ENCODE data around the gene NCAM1.

Gene NCAM1

DNA sequence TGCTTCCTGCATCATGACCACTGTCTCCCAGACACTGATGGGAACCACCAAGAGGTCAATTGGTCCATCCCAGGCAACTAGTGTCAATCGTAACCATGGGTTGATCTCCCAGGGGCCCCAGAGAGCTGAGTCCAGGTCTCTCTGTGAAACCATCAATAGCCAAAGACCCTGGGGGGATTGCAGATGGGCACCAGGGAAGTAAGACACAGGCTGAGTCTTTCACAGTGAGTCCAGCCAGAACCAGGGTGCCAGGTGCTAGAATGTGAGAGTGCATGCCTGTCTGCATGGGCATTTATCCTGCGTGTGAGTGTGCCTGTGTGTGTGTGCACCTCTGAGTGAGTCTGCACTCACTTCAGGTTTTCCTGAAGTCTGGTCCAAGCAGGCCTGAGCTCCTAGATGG, 307.9 kb downstream of the NCAM1 start:
- ChIA-PET POLR2A (no interaction called here), CTCF (no interaction called here)
- 100% methylated on average over 2 of the region's 2 CpGs for WGBS (ENCODE audit: insufficient coverage)
- no peak for DNase-seq
- H3K9me3 ChIP-seq (ENCODE audit: control extremely low read depth in 1 of 5, control insufficient read depth in 4 of 5, insufficient read depth in 2 of 5, low read depth in 1 of 5, low read length in 4 of 5), result no peaks in the 10 kb centered on the region
- H3K36me3 ChIP-seq (ENCODE audit: control insufficient read depth in 4 of 4, insufficient read depth in 4 of 4, low read length in 3 of 4), result no peaks in the 10 kb centered on the region
- H3K4me3 ChIP-seq (ENCODE audit: control insufficient read depth in 1 of 7, extremely low read depth in 1 of 7, insufficient read depth in 4 of 7, low read depth in 2 of 7, low read length in 6 of 7), result no peak overlapping the region
- H3K27me3 ChIP-seq (replicated peaks in 2 of 5; ENCODE audit: control insufficient read depth in 4 of 5, insufficient read depth in 5 of 5, low read length in 4 of 5), result peaks cover 0 to 10% (median 4%) of the 10 kb centered on the region in 5 experiments
- no peaks in the 10 kb centered on the region for H3K4me1 ChIP-seq (ENCODE audit: control extremely low read depth in 1 of 4, control insufficient read depth in 4 of 4, insufficient read depth in 4 of 4, low read length in 3 of 4)
- H3K27ac ChIP-seq (ENCODE audit: insufficient read depth in 1 of 2, low read depth in 1 of 2, low read length in 2 of 2, poor library complexity in 1 of 2, severe bottlenecking in 2 of 2), result no peak overlapping the region

- ChIA-PET CTCF (no interaction called here), POLR2A (no interaction called here)
- H3K36me3 ChIP-seq (ENCODE audit: control insufficient read depth in 4 of 4, insufficient read depth in 4 of 4, low read length in 3 of 4), result no peaks in the 10 kb centered on the region
- H3K27me3 ChIP-seq (replicated peaks in 2 of 5; ENCODE audit: control insufficient read depth in 4 of 5, insufficient read depth in 5 of 5, low read length in 4 of 5), result peaks cover 0 to 10% (median 4%) of the 10 kb centered on the region in 5 experiments
- no peaks in the 10 kb centered on the region for H3K4me1 ChIP-seq (ENCODE audit: control extremely low read depth in 1 of 4, control insufficient read depth in 4 of 4, insufficient read depth in 4 of 4, low read length in 3 of 4)
- 96% methylated on average over 5 of the region's 5 CpGs for WGBS (ENCODE audit: insufficient coverage)
- DNase-seq, result no peak
- H3K27ac ChIP-seq (ENCODE audit: insufficient read depth in 1 of 2, low read depth in 1 of 2, low read length in 2 of 2, poor library complexity in 1 of 2, severe bottlenecking in 2 of 2), result no peak overlapping the region
- H3K4me3 ChIP-seq (ENCODE audit: control insufficient read depth in 1 of 7, extremely low read depth in 1 of 7, insufficient read depth in 4 of 7, low read depth in 2 of 7, low read length in 6 of 7), result no peak overlapping the region
- no peaks in the 10 kb centered on the region for H3K9me3 ChIP-seq (ENCODE audit: control extremely low read depth in 1 of 5, control insufficient read depth in 4 of 5, insufficient read depth in 2 of 5, low read depth in 1 of 5, low read length in 4 of 5)
Measured at GRCh38 chr11:113269636-113270035, 308.4 kb downstream of the NCAM1 start.

DNA sequence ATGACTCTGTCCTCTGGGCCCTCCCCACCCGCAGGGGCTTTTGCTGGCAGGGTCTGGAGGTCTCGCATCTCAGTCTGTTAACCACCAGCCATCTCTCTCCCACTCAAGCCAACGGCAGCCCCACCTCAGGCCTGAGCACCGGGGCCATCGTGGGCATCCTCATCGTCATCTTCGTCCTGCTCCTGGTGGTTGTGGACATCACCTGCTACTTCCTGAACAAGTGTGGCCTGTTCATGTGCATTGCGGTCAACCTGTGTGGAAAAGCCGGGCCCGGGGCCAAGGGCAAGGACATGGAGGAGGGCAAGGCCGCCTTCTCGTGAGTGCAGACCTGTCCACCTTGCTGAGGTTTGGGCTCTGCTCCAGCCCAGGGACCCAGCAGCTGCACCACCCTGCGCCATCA, 308.9 kb downstream of the NCAM1 start:
- Histone ChIP-seq H3K4me1 (ENCODE audit: control extremely low read depth in 1 of 4, control insufficient read depth in 4 of 4, insufficient read depth in 4 of 4, low read length in 3 of 4) (no peaks in the 10 kb centered on the region), H3K27ac (ENCODE audit: insufficient read depth in 1 of 2, low read depth in 1 of 2, low read length in 2 of 2, poor library complexity in 1 of 2, severe bottlenecking in 2 of 2) (no peak overlapping the region), H3K9me3 (ENCODE audit: control extremely low read depth in 1 of 5, control insufficient read depth in 4 of 5, insufficient read depth in 2 of 5, low read depth in 1 of 5, low read length in 4 of 5) (no peaks in the 10 kb centered on the region), H3K4me3 (ENCODE audit: control insufficient read depth in 1 of 7, extremely low read depth in 1 of 7, insufficient read depth in 4 of 7, low read depth in 2 of 7, low read length in 6 of 7) (no peak overlapping the region), H3K27me3 (replicated peaks in 2 of 5; ENCODE audit: control insufficient read depth in 4 of 5, insufficient read depth in 5 of 5, low read length in 4 of 5) (peaks cover 0 to 10% (median 4%) of the 10 kb centered on the region in 5 experiments), H3K36me3 (ENCODE audit: control insufficient read depth in 4 of 4, insufficient read depth in 4 of 4, low read length in 3 of 4) (no peaks in the 10 kb centered on the region)
- POLR2A ChIA-PET, result no interaction called here
- 98% methylated on average over 13 of the region's 13 CpGs for WGBS (ENCODE audit: insufficient coverage)
- no peak for DNase-seq
- CTCF ChIA-PET, result no interaction called here

DNA sequence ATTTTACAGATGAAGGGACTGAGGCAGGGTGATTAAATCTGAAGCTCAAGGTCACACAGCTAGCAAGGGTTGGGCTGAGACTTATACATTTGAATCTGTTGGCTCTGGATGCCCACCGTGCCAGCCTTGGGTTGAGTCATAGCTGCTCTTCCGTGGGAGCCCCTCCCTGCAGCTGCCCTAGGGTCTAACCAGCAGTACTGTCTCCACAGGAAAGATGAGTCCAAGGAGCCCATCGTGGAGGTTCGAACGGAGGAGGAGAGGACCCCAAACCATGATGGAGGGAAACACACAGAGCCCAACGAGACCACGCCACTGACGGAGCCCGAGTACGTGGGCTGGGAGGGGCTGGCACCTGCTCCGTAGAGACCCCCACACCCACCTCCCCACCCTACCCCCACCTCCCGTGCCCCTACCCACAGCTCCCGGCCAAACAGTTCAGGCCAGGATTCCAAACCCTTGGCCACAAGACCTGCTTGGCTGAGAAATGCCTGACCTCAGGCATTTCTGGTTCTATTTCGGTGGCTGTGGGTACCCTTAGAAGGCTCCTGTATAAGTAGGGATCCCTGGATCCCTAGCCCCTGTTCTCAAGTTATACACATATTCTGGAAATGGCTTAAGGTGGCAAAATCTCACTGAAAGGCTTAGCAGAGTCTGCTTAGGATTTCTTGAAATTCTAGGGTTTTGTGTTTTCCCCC, 310.5 kb downstream of the NCAM1 start:
- ChIA-PET POLR2A (no interaction called here), CTCF (interaction anchor here (1.2 kb wide), 1 partner anchor 458 kb away, joined by 3 read pairs; no protein-coding TSS in a partner anchor)
- no peak for DNase-seq
- WGBS (ENCODE audit: insufficient coverage), result 98% methylated on average over 8 of the region's 14 CpGs
- no peaks in the 10 kb centered on the region for H3K4me1 ChIP-seq (ENCODE audit: control extremely low read depth in 1 of 4, control insufficient read depth in 4 of 4, insufficient read depth in 4 of 4, low read length in 3 of 4)
- no peaks in the 10 kb centered on the region for H3K36me3 ChIP-seq (ENCODE audit: control insufficient read depth in 4 of 4, insufficient read depth in 4 of 4, low read length in 3 of 4)
- H3K27me3 ChIP-seq (replicated peaks in 2 of 5; ENCODE audit: control insufficient read depth in 4 of 5, insufficient read depth in 5 of 5, low read length in 4 of 5), result peaks cover 0 to 7% (median 0%) of the 10 kb centered on the region in 5 experiments
- H3K9me3 ChIP-seq (ENCODE audit: control extremely low read depth in 1 of 5, control insufficient read depth in 4 of 5, insufficient read depth in 2 of 5, low read depth in 1 of 5, low read length in 4 of 5), result no peaks in the 10 kb centered on the region
- H3K4me3 ChIP-seq (ENCODE audit: control insufficient read depth in 1 of 7, extremely low read depth in 1 of 7, insufficient read depth in 4 of 7, low read depth in 2 of 7, low read length in 6 of 7), result no peak overlapping the region
- H3K27ac ChIP-seq (ENCODE audit: insufficient read depth in 1 of 2, low read depth in 1 of 2, low read length in 2 of 2, poor library complexity in 1 of 2, severe bottlenecking in 2 of 2), result no peak overlapping the region

- H3K27me3 ChIP-seq (replicated peaks in 2 of 5; ENCODE audit: control insufficient read depth in 4 of 5, insufficient read depth in 5 of 5, low read length in 4 of 5), result peaks cover 0 to 4% (median 0%) of the 10 kb centered on the region in 5 experiments
- H3K4me3 ChIP-seq (ENCODE audit: control insufficient read depth in 1 of 7, extremely low read depth in 1 of 7, insufficient read depth in 4 of 7, low read depth in 2 of 7, low read length in 6 of 7), result no peak overlapping the region
- H3K9me3 ChIP-seq (ENCODE audit: control extremely low read depth in 1 of 5, control insufficient read depth in 4 of 5, insufficient read depth in 2 of 5, low read depth in 1 of 5, low read length in 4 of 5), result no peaks in the 10 kb centered on the region
- no peaks in the 10 kb centered on the region for H3K36me3 ChIP-seq (ENCODE audit: control insufficient read depth in 4 of 4, insufficient read depth in 4 of 4, low read length in 3 of 4)
- H3K27ac ChIP-seq (ENCODE audit: insufficient read depth in 1 of 2, low read depth in 1 of 2, low read length in 2 of 2, poor library complexity in 1 of 2, severe bottlenecking in 2 of 2), result no peak overlapping the region
- no peak for DNase-seq
- ChIA-PET POLR2A (no interaction called here), CTCF (interaction anchor here (1.2 kb wide), 1 partner anchor 458 kb away, joined by 3 read pairs; no protein-coding TSS in a partner anchor)
- WGBS (ENCODE audit: insufficient coverage), result 68% methylated on average over 5 of the region's 5 CpGs
- no peaks in the 10 kb centered on the region for H3K4me1 ChIP-seq (ENCODE audit: control extremely low read depth in 1 of 4, control insufficient read depth in 4 of 4, insufficient read depth in 4 of 4, low read length in 3 of 4)
Measured at GRCh38 chr11:113272281-113272680, 311.1 kb downstream of the NCAM1 start.

GRCh38 chr11:113272927-113273615, 311.9 kb downstream of the NCAM1 start:
- 95% methylated on average over 23 of the region's 34 CpGs for WGBS (ENCODE audit: insufficient coverage)
- no peak for DNase-seq
- Histone ChIP-seq H3K4me3 (ENCODE audit: control insufficient read depth in 1 of 7, extremely low read depth in 1 of 7, insufficient read depth in 4 of 7, low read depth in 2 of 7, low read length in 6 of 7) (no peak overlapping the region), H3K36me3 (ENCODE audit: control insufficient read depth in 4 of 4, insufficient read depth in 4 of 4, low read length in 3 of 4) (no peaks in the 10 kb centered on the region), H3K9me3 (ENCODE audit: control extremely low read depth in 1 of 5, control insufficient read depth in 4 of 5, insufficient read depth in 2 of 5, low read depth in 1 of 5, low read length in 4 of 5) (no peaks in the 10 kb centered on the region), H3K27me3 (replicated peaks in 2 of 5; ENCODE audit: control insufficient read depth in 4 of 5, insufficient read depth in 5 of 5, low read length in 4 of 5) (peaks cover 0 to 4% (median 0%) of the 10 kb centered on the region in 5 experiments), H3K4me1 (ENCODE audit: control extremely low read depth in 1 of 4, control insufficient read depth in 4 of 4, insufficient read depth in 4 of 4, low read length in 3 of 4) (no peaks in the 10 kb centered on the region), H3K27ac (ENCODE audit: insufficient read depth in 1 of 2, low read depth in 1 of 2, low read length in 2 of 2, poor library complexity in 1 of 2, severe bottlenecking in 2 of 2) (no peak overlapping the region)
- ChIA-PET POLR2A (no interaction called here), CTCF (interaction anchor here (1.2 kb wide), 1 partner anchor 457 kb away, joined by 3 read pairs; no protein-coding TSS in a partner anchor)

- H3K4me3 ChIP-seq (ENCODE audit: control insufficient read depth in 1 of 7, extremely low read depth in 1 of 7, insufficient read depth in 4 of 7, low read depth in 2 of 7, low read length in 6 of 7), result no peak overlapping the region
- no peak overlapping the region for H3K27ac ChIP-seq (ENCODE audit: insufficient read depth in 1 of 2, low read depth in 1 of 2, low read length in 2 of 2, poor library complexity in 1 of 2, severe bottlenecking in 2 of 2)
- ChIA-PET POLR2A (no interaction called here), CTCF (no interaction called here)
- H3K36me3 ChIP-seq (ENCODE audit: control insufficient read depth in 4 of 4, insufficient read depth in 4 of 4, low read length in 3 of 4), result no peaks in the 10 kb centered on the region
- 100% methylated on average over 7 of the region's 10 CpGs for WGBS (ENCODE audit: insufficient coverage)
- no peaks in the 10 kb centered on the region for H3K4me1 ChIP-seq (ENCODE audit: control extremely low read depth in 1 of 4, control insufficient read depth in 4 of 4, insufficient read depth in 4 of 4, low read length in 3 of 4)
- H3K27me3 ChIP-seq (replicated peaks in 2 of 5; ENCODE audit: control insufficient read depth in 4 of 5, insufficient read depth in 5 of 5, low read length in 4 of 5), result peaks cover 0 to 4% (median 0%) of the 10 kb centered on the region in 5 experiments
- no peaks in the 10 kb centered on the region for H3K9me3 ChIP-seq (ENCODE audit: control extremely low read depth in 1 of 5, control insufficient read depth in 4 of 5, insufficient read depth in 2 of 5, low read depth in 1 of 5, low read length in 4 of 5)
- DNase-seq, result no peak
Measured at GRCh38 chr11:113273720-113274119, 312.5 kb downstream of the NCAM1 start.
